Measurements from ENCODE around the gene NMRK1. TPM values are rescaled to one million over a fixed set of nuclear protein-coding genes. Genes with fewer than 3 reads are reported as not detected.

The NMRK1 gene
- total RNA-seq, 1 donor from 2014 or later: 20.4 TPM

GRCh38 chr9:75081632-75082031, 6.3 kb downstream of the NMRK1 start:
- DNase-seq (ENCODE audit: extremely low spot score in 2 of 2): no peak
- Histone ChIP-seq H3K36me3 (peaks cover 0 to 16% of the 10 kb centered on the region in 2 donors), H3K4me3 (no peak overlapping the region)

GRCh38 chr9:75072895-75073294, 15.1 kb downstream of the NMRK1 start:
- DNase-seq (ENCODE audit: extremely low spot score in 2 of 2): no peak
- H3K27me3 ChIP-seq: no peaks in the 10 kb centered on the region
- intact Hi-C loops (cut with DNase I): no loop called here
- peaks cover 5% of the 10 kb centered on the region for H3K4me1 ChIP-seq
- no peak overlapping the region for H3K27ac ChIP-seq
- TF ChIP-seq CTCF (IDR thresholded peaks at IDR 0.05): no peak
- TF ChIP-seq POLR2AphosphoS5 (IDR thresholded peaks at IDR 0.05; ENCODE audit: insufficient read depth in 1 of 2, low read depth in 1 of 2): no peak
- TF ChIP-seq POLR2A (IDR thresholded peaks at IDR 0.05): no peak
- no peaks in the 10 kb centered on the region for H3K9me3 ChIP-seq
- no peak overlapping the region for H3K4me3 ChIP-seq
- no peaks in the 10 kb centered on the region for H3K36me3 ChIP-seq

More at GRCh38 chr9:75081632-75082031, 6.3 kb downstream of the NMRK1 start:
- Histone ChIP-seq H3K27me3 (no peaks in the 10 kb centered on the region), H3K9me3 (no peaks in the 10 kb centered on the region), H3K27ac (no peak overlapping the region), H3K4me1 (peaks cover 31% of the 10 kb centered on the region)
- TF ChIP-seq POLR2AphosphoS5 (IDR thresholded peaks at IDR 0.05; ENCODE audit: insufficient read depth in 1 of 2, low read depth in 1 of 2) (no peak), CTCF (IDR thresholded peaks at IDR 0.05) (no peak), POLR2A (IDR thresholded peaks at IDR 0.05) (no peak)
- intact Hi-C loops (cut with DNase I): no loop called here

GRCh38 chr9:75071530-75072122, 16.3 kb downstream of the NMRK1 start:
- Histone ChIP-seq H3K4me1 (peaks cover 5% of the 10 kb centered on the region), H3K27ac (no peak overlapping the region), H3K36me3 (no peaks in the 10 kb centered on the region), H3K9me3 (no peaks in the 10 kb centered on the region), H3K4me3 (no peak overlapping the region), H3K27me3 (no peaks in the 10 kb centered on the region)
- DNase-seq (ENCODE audit: extremely low spot score in 2 of 2): no peak
- TF ChIP-seq CTCF (IDR thresholded peaks at IDR 0.05): no peak
- TF ChIP-seq POLR2AphosphoS5 (IDR thresholded peaks at IDR 0.05; ENCODE audit: insufficient read depth in 1 of 2, low read depth in 1 of 2): peak in 1 of 2 donors; percentile 44
- intact Hi-C loops (cut with DNase I): no loop called here

GRCh38 chr9:75069171-75069570, 18.8 kb downstream of the NMRK1 start:
- Histone ChIP-seq H3K9me3 (no peaks in the 10 kb centered on the region), H3K27me3 (no peaks in the 10 kb centered on the region), H3K36me3 (no peaks in the 10 kb centered on the region), H3K4me3 (no peak overlapping the region), H3K4me1 (peaks cover 12% of the 10 kb centered on the region), H3K27ac (no peak overlapping the region)
- no peak for TF ChIP-seq CTCF (IDR thresholded peaks at IDR 0.05)
- TF ChIP-seq POLR2AphosphoS5 (IDR thresholded peaks at IDR 0.05; ENCODE audit: insufficient read depth in 1 of 2, low read depth in 1 of 2): no peak
- TF ChIP-seq POLR2A (IDR thresholded peaks at IDR 0.05): no peak
- intact Hi-C loops (cut with DNase I): no loop called here
- no peak for DNase-seq (ENCODE audit: extremely low spot score in 2 of 2)

GRCh38 chr9:75067894-75068293, 20.1 kb downstream of the NMRK1 start:
- no peak for TF ChIP-seq POLR2AphosphoS5 (IDR thresholded peaks at IDR 0.05; ENCODE audit: insufficient read depth in 1 of 2, low read depth in 1 of 2)
- Histone ChIP-seq H3K4me3 (no peak overlapping the region), H3K36me3 (no peaks in the 10 kb centered on the region), H3K9me3 (no peaks in the 10 kb centered on the region), H3K4me1 (peaks cover 18% of the 10 kb centered on the region), H3K27me3 (no peaks in the 10 kb centered on the region), H3K27ac (no peak overlapping the region)
- no peak for DNase-seq (ENCODE audit: extremely low spot score in 2 of 2)
- intact Hi-C loops (cut with DNase I): no loop called here
